HG02610 (cell line): Measurements from ENCODE around the gene PHACTR1.
"Not testable (repeated sequence)": the region's sequence is repeated elsewhere in the genome, so short reads cannot be mapped to it uniquely, and the experiment has no call there.

Experiments used
- ATAC-seq: cut with Tn5 transposase; IDR thresholded peaks from one replicate; pipeline ENCODE4 v1.9.1; 2021; ENCODE audit warnings: mild to moderate bottlenecking, moderate library complexity; ENCODE audit not compliant: unreplicated experiment

PHACTR1 gene

DNA sequence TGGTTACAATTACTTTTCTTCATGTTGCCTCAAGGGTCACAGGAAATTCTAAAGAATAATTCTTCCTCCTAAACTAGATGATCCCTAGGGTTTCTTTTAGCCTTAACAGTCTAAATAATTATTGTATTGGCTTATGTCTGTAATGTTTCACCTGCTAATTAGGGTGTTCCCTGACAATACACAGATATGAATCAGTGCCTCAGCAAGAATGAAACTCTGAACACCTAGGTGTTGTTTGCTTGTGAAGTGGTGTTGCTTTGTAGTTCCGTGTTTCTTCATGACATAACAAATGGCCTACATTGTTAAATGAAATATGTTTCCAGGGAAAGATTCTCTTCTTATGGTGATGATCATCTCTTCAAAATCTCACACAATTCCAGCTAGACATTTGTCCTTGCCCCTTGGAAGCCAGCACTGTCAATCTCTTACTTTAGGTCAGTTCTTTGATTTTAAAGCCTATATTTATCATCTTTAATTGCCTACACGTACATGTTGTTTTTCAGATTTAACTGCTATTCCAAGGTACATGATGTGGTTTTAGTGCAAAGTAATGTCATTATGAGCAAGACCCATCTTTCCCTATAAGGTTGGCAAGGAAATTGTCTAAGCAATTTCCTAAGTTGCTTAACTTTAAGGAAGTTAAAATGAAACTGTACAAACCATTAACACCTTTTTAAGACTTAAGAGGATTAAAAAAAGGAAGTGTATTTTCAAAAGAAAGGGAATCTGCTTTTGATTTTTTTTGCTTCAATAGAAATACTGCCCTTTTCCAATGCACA lies 499.9 kb downstream of the PHACTR1 start:
- ATAC-seq = peak; percentile 86

DNA sequence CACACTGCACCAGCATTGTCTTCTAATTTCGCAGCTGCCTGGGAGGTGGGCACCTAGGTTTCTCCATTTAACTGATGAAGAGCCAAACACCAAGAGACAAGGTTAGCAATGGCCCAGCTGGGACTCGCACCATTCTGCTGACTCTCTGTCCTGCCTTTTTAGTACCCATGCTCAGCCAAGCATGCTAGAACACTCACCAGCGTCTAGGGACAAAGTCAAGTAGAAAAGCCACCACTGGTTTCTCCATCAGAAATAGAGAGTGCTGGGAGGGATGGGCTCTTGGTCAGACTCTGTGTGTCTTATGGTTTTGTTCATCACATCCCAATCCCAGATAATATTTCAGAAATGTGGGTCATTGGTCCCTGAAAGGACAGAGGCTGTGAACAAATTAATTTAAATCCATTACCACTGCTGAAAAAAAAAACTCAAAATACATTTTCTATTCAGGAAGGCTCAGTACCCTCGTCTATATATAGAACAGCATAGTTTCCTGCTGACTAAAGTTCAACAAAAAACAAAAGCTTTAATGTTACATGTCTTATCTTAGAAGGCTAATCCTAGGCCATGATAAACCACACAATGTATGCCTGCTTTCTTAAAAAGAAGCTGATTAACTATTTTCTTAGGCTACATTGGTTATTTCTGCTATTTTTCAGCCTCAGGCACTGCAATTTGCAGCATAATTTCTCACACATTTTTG lies 500.8 kb downstream of the PHACTR1 start:
- ATAC-seq = no peak

DNA sequence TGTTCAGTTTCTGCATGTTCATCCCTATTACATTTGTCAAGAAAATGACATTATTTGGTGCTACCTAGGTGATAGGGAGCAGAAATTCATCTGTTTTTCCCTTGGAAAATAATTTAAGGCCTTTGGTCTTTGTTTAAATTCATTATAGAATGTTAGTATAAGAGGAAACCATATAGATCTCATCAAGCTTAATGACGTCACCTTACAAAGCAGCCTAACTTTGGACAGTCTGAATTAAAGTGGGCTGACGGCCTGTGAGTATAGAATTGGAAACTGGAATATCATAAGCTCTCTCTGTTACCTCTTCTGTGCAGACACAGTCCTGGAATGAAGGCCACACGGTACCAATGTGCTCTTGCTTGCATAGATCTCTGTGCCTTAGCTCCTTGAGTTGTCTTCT lies 503.7 kb downstream of the PHACTR1 start:
- ATAC-seq = no peak

- ATAC-seq = no peak
Measured at GRCh38 chr6:13222048-13222447, 505.5 kb downstream of the PHACTR1 start.

GRCh38 chr6:13226071-13226470 lies 509.5 kb downstream of the PHACTR1 start:
- no peak for ATAC-seq

GRCh38 chr6:13228264-13229204 lies 512.0 kb downstream of the PHACTR1 start:
- ATAC-seq = no peak

- ATAC-seq = peak; percentile 91
Measured at GRCh38 chr6:13229205-13230085, 512.9 kb downstream of the PHACTR1 start.

DNA sequence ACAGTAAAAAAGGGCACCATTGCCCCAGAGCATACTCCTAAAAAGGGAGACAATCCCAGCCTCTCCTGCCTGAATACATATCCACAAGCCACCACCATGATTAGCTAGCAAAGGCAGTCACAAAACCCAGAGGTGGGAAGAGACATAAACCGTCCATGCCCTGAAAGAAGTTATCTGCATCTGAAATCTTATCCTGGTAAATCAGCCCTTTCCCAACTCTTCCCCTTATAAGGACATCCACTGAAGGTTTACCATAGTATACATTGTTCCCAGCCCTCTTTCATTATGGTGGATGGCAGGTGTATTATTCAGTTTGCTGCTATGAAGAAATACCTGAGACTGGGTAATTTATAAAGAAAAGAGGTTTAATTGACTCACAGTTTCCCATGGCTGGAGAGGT lies 516.5 kb downstream of the PHACTR1 start:
- ATAC-seq = no peak

DNA sequence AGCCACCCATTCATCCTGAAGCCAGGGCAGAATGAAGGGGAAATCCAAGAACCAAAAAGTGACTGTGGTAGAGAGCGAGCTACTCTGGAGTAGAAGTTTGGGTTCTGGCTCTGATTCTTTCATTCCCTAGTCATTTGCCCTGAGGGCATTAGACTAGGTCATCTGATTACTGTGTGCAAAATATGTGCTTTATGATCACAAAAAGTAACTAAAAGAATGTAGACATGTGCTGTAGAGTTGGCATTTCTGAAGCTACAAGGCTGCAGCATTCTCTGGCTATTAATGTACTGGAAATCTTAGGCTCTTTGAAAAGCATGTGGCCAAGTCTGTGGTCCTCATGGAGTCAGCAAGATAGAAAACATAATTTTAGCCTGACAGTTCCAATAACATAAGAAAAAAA lies 517.6 kb downstream of the PHACTR1 start:
- no peak for ATAC-seq

- no peak for ATAC-seq
Measured at GRCh38 chr6:13235339-13235738, 518.8 kb downstream of the PHACTR1 start.

DNA sequence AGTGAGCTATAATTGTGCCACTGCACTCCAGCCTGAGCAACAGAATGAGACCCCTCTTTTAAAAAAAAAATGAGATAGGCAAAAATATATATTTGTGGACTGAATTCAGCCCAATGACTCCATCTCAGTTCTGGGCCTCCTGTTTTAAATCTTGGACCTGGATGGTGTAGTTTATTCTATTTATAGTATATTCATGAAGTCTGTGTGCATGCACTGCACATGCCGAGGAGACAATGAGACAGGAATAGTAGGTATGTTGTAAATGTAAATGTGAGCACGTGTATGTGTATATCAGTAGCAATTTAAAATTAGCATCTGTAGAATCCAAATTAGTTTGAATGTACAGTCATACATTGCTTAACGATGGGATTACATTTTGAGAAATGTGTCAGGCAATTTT lies 520.8 kb downstream of the PHACTR1 start:
- no peak for ATAC-seq

- no peak for ATAC-seq
Measured at GRCh38 chr6:13238017-13238416, 521.5 kb downstream of the PHACTR1 start.

DNA sequence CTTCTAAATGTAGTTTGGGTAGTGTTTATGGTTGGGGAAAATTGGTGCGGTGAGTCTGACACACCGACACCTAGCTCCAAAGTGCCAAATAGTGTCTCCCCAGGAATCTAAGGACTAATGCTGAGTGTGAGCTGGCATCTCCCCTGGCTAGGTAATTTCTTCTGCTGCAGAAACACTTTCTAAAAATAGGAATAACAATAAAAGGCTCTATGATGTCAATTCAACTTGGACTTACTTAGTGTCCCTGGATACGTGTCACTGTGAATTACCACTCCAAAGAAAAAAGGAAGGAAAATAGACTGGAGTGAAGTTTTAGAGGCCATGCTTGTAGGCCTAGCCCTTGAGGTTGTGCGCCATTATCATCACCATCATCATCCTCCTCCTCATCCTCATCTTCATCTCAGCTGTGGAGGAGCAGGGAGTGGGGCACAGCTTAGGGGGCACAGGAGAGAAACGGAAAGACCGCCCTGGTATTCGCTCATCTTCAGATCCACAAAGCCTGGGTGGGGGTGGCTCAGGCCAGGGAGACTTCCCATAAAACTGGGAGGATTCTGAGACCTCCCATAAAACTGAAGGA lies 522.2 kb downstream of the PHACTR1 start:
- ATAC-seq = no peak

DNA sequence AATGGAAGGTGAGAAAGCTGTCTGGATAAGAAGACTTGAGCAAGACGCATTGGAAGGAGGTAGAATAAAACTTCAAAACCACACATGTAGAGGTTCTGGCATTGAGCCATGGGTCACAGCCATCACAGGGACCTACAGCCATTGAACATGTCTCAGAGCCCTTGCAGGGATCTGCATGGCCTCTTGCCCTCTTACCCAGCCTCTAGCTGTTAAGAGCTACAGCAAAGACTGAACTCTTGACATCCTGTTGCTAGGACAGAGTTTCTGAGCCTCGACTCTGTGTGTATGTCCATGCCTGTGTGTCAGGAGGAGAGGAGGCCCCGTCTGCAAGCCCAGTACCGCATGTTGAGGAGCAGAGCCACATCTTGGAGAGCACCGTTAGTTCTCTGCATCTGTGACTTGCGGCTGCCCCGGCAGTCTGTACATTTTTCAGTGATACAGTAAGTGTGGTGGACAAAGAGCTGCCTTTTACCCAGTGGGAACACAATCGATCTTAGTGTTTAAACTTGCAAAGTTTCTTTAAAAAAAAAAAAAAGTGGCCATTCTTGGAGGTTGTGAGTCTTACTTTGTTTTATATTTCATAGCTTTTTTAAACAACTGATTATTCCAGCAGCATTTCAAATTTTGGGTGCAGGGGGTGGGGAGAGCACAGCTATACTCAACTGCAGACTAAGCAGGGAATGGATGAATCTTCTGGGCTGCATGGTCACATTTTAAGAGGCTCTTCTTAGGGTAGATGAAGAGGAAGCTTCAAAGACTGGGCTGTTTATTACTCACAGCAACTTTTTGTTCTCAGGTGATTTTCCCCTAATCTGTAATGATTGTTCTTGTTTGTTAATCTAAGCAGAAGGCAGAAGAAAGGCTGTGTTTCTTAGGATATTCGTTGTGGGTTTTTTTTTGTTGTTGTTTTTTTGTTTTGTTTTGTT lies 523.2 kb downstream of the PHACTR1 start:
- peak; percentile 47 for ATAC-seq

GRCh38 chr6:13241364-13241763 lies 524.8 kb downstream of the PHACTR1 start:
- no peak for ATAC-seq

GRCh38 chr6:13242178-13242577 lies 525.6 kb downstream of the PHACTR1 start:
- no peak for ATAC-seq

GRCh38 chr6:13242590-13242989 lies 526.0 kb downstream of the PHACTR1 start:
- ATAC-seq = no peak

GRCh38 chr6:13243033-13243432 lies 526.5 kb downstream of the PHACTR1 start:
- ATAC-seq = no peak

GRCh38 chr6:13243745-13244144 lies 527.2 kb downstream of the PHACTR1 start:
- ATAC-seq = not testable (repeated sequence)
